ENCODE data around the gene SHC3.

SHC3 gene

GRCh38 chr9:89022902-89023301 lies 155.7 kb downstream of the SHC3 start:
- no peak for DNase-seq (ENCODE audit: low read depth)

- no peak for DNase-seq (ENCODE audit: low read depth)
These were observed 156.4 kb downstream of the SHC3 start for GRCh38 chr9:89022001-89022759.

GRCh38 chr9:89021154-89021803 lies 157.3 kb downstream of the SHC3 start:
- DNase-seq (ENCODE audit: low read depth) = no peak

- DNase-seq (ENCODE audit: low read depth) = no peak
These were observed 157.9 kb downstream of the SHC3 start for GRCh38 chr9:89020754-89021153.

GRCh38 chr9:89015336-89015735 lies 163.3 kb downstream of the SHC3 start:
- no peak for DNase-seq (ENCODE audit: low read depth)

- DNase-seq (ENCODE audit: low read depth) = no peak
These were observed 164.5 kb downstream of the SHC3 start for GRCh38 chr9:89014153-89014552.

- DNase-seq (ENCODE audit: low read depth) = no peak
These were observed 165.0 kb downstream of the SHC3 start for GRCh38 chr9:89013660-89014059.

GRCh38 chr9:89012294-89013042 lies 166.2 kb downstream of the SHC3 start:
- no peak for DNase-seq (ENCODE audit: low read depth)

GRCh38 chr9:89011683-89012082 lies 166.9 kb downstream of the SHC3 start:
- DNase-seq (ENCODE audit: low read depth) = no peak

- DNase-seq (ENCODE audit: low read depth) = no peak
These were observed 168.0 kb downstream of the SHC3 start for GRCh38 chr9:89010526-89011111.

- no peak for DNase-seq (ENCODE audit: low read depth)
These were observed 168.6 kb downstream of the SHC3 start for GRCh38 chr9:89010056-89010455.

- DNase-seq (ENCODE audit: low read depth) = no peak
These were observed 169.1 kb downstream of the SHC3 start for GRCh38 chr9:89009546-89009840.

GRCh38 chr9:89008744-89009545 lies 169.7 kb downstream of the SHC3 start:
- DNase-seq (ENCODE audit: low read depth) = no peak

- no peak for DNase-seq (ENCODE audit: low read depth)
These were observed 170.4 kb downstream of the SHC3 start for GRCh38 chr9:89008055-89008743.

- no peak for DNase-seq (ENCODE audit: low read depth)
These were observed 171.3 kb downstream of the SHC3 start for GRCh38 chr9:89006996-89007967.

- no peak for DNase-seq (ENCODE audit: low read depth)
These were observed 172.4 kb downstream of the SHC3 start for GRCh38 chr9:89006267-89006666.

GRCh38 chr9:89005323-89005722 lies 173.3 kb downstream of the SHC3 start:
- DNase-seq (ENCODE audit: low read depth) = no peak

- DNase-seq (ENCODE audit: low read depth) = no peak
These were observed 175.6 kb downstream of the SHC3 start for GRCh38 chr9:89002987-89003386.

GRCh38 chr9:89001917-89002540 lies 176.6 kb downstream of the SHC3 start:
- no peak for DNase-seq (ENCODE audit: low read depth)

Measured in stimulated activated CD8-positive, alpha-beta memory T cell treated with anti-CD3 and anti-CD28 coated beads, Interleukin-12 subunit alpha, Interleukin-12 subunit beta, amount 100 ng/mL, for 1 hour (primary cell).